Right lung (tissue), 5 donors: Measurements from ENCODE around the gene BRAP. TPM values are rescaled to one million over a fixed set of nuclear protein-coding genes. Genes with fewer than 3 reads are reported as not detected.
A peak's percentile ranks its signal among the peaks of the same experiment; 100 is the strongest.
"Not testable (repeated sequence)": the region's sequence is repeated elsewhere in the genome, so short reads cannot be mapped to it uniquely, and the experiment has no call there.

ENCODE experiments used
- DNase-seq, 2 donors: peaks; one replicate each; pipeline ENCODE4 v3.0.0-alpha.2; 2013
- polyA plus RNA-seq, 5 donors: library from polyadenylated mRNA; unstranded; fragments of 120-200 nt; gene quantifications; one replicate each; pipeline versions ENCODE4 v1.2.1 to v1.2.3, GENCODE V29; 2013; ENCODE audit warnings: inconsistent platforms in 1 of 5, low replicate concordance in 1 of 5; ENCODE audit not compliant: insufficient read length in 5 of 5, insufficient read depth in 1 of 5

The BRAP gene
- polyA plus RNA-seq, 5 donors, result 15.9 to 22.0 (median 19.5) TPM

- DNase-seq, result no peak
These were observed 390 bp downstream of the BRAP start for GRCh38 chr12:111685322-111685810.

- DNase-seq, result not testable (repeated sequence)
These were observed 1.1 kb downstream of the BRAP start for GRCh38 chr12:111684485-111685198.

- DNase-seq, result no peak
These were observed 8.6 kb downstream of the BRAP start for GRCh38 chr12:111677186-111677585.

GRCh38 chr12:111673503-111673902, 12.3 kb downstream of the BRAP start:
- no peak for DNase-seq

- no peak for DNase-seq
These were observed 12.9 kb downstream of the BRAP start for GRCh38 chr12:111672822-111673381.

- DNase-seq, result no peak
These were observed 20.5 kb downstream of the BRAP start for GRCh38 chr12:111664961-111665865.

GRCh38 chr12:111664499-111664898, 21.3 kb downstream of the BRAP start:
- DNase-seq, result no peak

- DNase-seq, result no peak
These were observed 29.7 kb downstream of the BRAP start for GRCh38 chr12:111656016-111656415.

- no peak for DNase-seq
These were observed 30.4 kb downstream of the BRAP start for GRCh38 chr12:111655356-111655755.

- DNase-seq, result no peak
These were observed 32.2 kb downstream of the BRAP start for GRCh38 chr12:111653596-111653995.

- not testable (repeated sequence) for DNase-seq
These were observed 33.2 kb downstream of the BRAP start for GRCh38 chr12:111652530-111652929.

- DNase-seq, result no peak
These were observed 34.8 kb downstream of the BRAP start for GRCh38 chr12:111650912-111651311.

- peak; percentile 20 to 23 for DNase-seq
These were observed 40.3 kb downstream of the BRAP start for GRCh38 chr12:111645433-111645832.

- DNase-seq, result peak; percentile 33 to 43
These were observed 42.3 kb downstream of the BRAP start for GRCh38 chr12:111643427-111643826.

GRCh38 chr12:111642681-111643426, 42.9 kb downstream of the BRAP start:
- DNase-seq, result no peak

GRCh38 chr12:111640506-111640905, 45.2 kb downstream of the BRAP start:
- DNase-seq, result no peak

- DNase-seq, result no peak
These were observed 47.2 kb downstream of the BRAP start for GRCh38 chr12:111638556-111638955.

GRCh38 chr12:111636209-111636945, 49.4 kb downstream of the BRAP start:
- DNase-seq, result peak; percentile 73 to 79

GRCh38 chr12:111635524-111635923, 50.2 kb downstream of the BRAP start:
- no peak for DNase-seq

GRCh38 chr12:111628505-111629260, 57.1 kb downstream of the BRAP start:
- no peak for DNase-seq
